Kidney epithelial cell (primary cell): ENCODE results near the gene PRIM2. TPM values are rescaled to one million over a fixed set of nuclear protein-coding genes. Genes with fewer than 3 reads are reported as not detected.
"Not testable (repeated sequence)": the region's sequence is repeated elsewhere in the genome, so short reads cannot be mapped to it uniquely, and the experiment has no call there.

Experiments
- DNase-seq: peaks from one replicate; pipeline ENCODE4 v3.0.0-alpha.2; 2010; ENCODE audit warnings: low read depth
- H3K27me3 ChIP-seq: 2 replicates; pipeline ENCODE4 v1.6.0; 2011; ENCODE audit warnings: low read length; ENCODE audit not compliant: control insufficient read depth, insufficient read depth
- H3K36me3 ChIP-seq: 2 replicates; pipeline ENCODE4 v1.5.1; 2011; ENCODE audit warnings: low read length; ENCODE audit not compliant: control insufficient read depth, insufficient read depth
- H3K4me3 ChIP-seq: 2 replicates; pipeline ENCODE4 v1.5.1; 2011; ENCODE audit warnings: low read depth, mild to moderate bottlenecking, control low read depth, low read length
- total RNA-seq: library from RNA; depleted of rRNA; stranded (reverse); fragments of >200 nt; gene quantifications from 2 replicates; pipeline ENCODE4 v1.2.3, GENCODE V29; 2015
- TF ChIP-seq, protein P1 (sequence below): IDR thresholded peaks from 2 replicates; pipeline ENCODE4 v1.5.1; 2011; ENCODE audit warnings: mild to moderate bottlenecking, moderate library complexity, low read length, control low read depth, inconsistent platforms; ENCODE audit not compliant: insufficient read depth, poor library complexity, severe bottlenecking

Gene PRIM2
- total RNA-seq, 1 donor from 2014 or later, result 17.9 TPM

DNA sequence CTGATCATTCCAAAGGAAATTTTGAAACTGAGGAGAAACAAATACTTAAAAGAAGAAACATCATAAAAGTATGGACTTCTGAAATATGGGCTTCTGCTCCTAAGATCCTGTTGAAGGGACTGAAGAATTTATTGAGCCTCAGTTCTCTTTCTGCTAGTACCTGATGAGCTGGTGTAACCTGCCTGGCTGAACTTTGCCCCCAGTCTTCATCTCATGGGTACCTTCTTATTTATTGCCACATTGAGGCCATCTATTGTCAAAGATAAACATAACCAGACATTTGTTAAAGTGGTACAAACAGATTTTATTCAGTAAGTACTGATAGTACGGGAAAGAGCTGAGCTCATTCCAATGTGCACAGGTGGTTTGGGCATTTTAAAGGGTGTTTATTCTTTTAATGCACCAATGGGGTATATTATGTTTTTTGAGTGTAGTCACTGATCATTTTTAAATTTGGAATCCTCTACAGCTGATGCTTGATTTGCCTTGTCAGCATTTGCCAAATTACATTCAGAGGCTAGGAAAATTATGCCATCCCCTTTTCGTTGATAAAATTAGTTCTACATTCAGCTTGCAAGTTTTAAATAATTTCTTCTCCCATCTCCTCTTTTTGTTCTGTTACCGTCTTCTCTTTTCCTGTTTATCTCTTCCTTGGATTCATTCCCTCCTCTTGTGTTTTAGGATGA is 118.2 kb downstream of the PRIM2 start:
- TF ChIP-seq, protein P1, sequence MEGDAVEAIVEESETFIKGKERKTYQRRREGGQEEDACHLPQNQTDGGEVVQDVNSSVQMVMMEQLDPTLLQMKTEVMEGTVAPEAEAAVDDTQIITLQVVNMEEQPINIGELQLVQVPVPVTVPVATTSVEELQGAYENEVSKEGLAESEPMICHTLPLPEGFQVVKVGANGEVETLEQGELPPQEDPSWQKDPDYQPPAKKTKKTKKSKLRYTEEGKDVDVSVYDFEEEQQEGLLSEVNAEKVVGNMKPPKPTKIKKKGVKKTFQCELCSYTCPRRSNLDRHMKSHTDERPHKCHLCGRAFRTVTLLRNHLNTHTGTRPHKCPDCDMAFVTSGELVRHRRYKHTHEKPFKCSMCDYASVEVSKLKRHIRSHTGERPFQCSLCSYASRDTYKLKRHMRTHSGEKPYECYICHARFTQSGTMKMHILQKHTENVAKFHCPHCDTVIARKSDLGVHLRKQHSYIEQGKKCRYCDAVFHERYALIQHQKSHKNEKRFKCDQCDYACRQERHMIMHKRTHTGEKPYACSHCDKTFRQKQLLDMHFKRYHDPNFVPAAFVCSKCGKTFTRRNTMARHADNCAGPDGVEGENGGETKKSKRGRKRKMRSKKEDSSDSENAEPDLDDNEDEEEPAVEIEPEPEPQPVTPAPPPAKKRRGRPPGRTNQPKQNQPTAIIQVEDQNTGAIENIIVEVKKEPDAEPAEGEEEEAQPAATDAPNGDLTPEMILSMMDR, result no peak
- Histone ChIP-seq H3K36me3 (no peaks in the 10 kb centered on the region), H3K27me3 (no peaks in the 10 kb centered on the region), H3K4me3 (no peak overlapping the region)
- no peak for DNase-seq

DNA sequence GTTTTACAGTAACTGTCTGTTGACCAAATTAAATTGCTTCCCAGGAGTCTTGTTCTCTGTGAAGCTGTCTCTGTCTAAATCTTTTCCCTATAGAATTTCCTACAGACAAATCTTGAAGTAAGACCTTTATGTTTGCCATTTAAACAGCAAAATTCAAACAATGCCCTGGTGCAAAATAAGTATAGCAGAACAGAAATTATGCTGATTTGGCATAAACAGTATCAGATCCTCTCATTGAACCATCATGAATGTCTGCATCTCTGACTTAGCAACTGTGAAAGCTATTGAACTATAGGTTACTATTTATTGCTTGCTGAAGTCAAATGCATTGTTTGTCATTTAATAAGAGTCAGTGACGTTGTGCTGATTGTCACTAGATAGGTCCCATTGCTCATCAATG is 123.3 kb downstream of the PRIM2 start:
- H3K27me3 ChIP-seq, DNase-seq, H3K4me3 ChIP-seq, H3K36me3 ChIP-seq: not testable (repeated sequence)

DNA sequence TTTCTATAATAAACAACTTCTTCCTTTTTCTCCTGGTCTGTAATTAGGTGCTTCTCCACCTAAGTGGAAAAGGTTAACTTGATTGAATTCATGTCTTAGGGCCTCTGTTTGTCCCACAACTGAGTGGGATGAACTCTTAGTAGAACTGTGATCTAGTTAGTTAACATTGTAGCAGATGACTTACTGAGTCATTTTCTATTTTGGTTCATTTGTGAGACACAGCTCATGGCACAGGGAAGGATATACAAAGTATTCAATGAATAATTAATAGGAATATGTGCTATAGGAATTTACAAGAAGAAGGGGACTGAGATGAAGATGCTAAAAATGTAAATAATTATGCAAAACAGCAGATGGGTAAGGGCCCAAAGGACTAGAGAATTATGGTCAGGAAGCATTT is 124.7 kb downstream of the PRIM2 start:
- not testable (repeated sequence) for H3K4me3 ChIP-seq, H3K36me3 ChIP-seq, DNase-seq, H3K27me3 ChIP-seq

DNA sequence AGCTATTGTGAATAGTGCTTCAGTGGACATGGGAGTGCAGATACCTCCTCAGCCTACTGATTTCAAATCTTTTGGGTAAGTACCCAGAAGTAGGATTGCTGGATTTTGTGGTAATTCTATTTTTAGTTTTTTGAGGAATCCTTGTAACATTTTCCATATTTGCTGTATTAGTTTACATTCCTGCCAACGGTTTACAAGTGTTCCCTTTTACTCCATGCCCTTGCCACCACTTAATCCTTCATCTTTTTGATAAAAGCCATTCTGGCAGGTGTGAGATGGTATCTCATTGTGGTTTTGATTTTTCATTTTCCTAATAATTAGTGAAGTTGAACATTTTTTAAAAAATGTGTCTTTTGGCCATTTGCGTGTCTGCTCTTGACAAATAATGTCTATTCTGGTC is 125.8 kb downstream of the PRIM2 start:
- H3K36me3 ChIP-seq, H3K27me3 ChIP-seq, DNase-seq, H3K4me3 ChIP-seq: not testable (repeated sequence)

DNA sequence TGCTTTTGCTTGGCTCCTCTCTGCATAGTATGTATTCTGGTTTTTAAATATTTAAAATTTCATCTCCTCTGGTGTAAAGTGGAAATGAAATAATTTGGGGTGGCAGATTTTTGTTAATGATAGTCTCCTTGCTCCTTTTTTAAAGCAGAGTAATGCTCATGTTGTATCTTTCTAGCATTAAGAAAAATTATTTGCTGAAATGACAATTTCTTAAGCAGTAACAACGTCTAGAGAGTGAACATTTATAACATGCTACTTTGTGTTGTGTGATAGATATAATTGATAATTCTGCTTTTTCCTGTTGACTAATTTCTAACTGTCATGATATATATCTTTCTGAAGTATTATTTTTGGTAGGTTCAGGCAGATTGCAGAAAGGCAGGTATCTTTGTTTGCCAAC is 127.4 kb downstream of the PRIM2 start:
- not testable (repeated sequence) for H3K4me3 ChIP-seq, H3K36me3 ChIP-seq, DNase-seq, H3K27me3 ChIP-seq

DNA sequence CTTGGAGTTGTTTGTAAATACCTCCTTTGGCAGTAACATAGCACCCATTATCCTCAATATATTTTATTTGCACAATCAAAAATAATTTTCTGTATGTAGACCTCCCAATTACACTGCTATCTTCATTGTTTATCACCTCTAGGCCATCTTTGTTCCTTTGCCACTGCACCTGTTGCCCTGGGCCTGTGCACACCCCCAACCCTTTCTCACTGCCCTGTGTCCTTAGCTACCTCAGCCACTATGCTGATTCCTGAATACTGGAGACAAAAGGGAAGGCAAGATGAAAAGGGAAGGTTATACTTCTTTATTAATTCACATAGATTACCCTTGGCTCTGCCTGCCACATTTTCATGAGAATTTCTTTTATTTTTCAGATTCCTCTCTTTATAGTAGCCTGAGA is 127.9 kb downstream of the PRIM2 start:
- not testable (repeated sequence) for DNase-seq, H3K4me3 ChIP-seq, H3K27me3 ChIP-seq, H3K36me3 ChIP-seq

DNA sequence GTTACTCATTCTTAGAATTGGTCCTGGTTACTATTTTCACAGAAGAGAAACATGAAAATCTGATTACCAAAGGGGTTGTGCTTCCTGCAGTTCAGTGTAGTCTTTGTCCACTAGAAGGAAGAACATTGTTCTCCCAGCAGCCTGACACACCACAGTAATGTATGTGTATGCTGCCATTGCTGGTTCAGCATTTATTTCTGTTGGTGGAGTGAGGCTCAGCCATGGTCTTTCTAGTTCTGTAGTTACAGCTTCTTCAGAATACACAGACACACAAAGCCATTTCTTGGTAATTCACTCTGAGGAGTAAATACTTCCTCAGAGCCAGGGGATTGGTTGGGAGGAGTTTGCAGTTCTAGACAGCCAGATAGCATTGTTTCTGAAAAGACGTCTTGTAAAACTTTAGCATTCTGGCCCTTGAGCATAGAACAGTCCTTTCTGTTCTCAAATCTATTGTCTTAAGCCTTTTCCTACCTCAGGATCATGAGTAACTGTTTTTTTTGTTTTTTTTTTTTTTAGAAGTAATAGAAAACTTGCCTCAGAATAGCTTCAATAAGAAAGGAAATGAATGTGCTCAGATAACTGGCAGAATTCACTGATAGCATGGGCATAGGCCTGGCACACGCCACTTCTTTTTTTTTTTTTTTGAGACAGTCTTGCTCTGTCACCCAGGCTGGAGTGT is 128.5 kb downstream of the PRIM2 start:
- not testable (repeated sequence) for H3K4me3 ChIP-seq, DNase-seq, H3K36me3 ChIP-seq, H3K27me3 ChIP-seq

DNA sequence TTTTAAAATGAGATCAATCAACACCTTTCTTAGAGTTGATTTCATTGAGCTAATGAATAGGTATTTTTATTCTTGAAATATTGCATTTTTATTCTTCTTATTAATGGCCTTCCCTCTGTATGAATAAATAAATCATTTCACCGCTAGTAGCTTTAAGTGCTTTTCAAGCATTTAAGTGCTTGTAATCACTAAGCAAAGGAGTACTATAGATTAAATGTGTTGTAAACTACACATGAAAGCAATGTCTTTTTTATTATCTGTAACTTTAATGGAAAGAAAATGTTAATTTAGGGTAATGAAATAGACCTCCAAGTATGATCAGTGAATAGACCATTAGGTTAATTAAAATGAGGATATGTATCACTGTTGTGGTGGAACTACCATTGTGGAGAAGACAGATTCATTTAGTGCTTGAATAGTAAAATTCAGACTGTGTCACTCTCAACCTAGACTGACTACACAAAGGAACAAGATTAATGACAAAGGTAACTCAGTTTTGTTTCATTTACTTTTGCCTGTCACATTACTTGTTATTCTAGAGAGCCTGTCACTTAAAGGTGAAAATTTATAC is 132.2 kb downstream of the PRIM2 start:
- H3K36me3 ChIP-seq, H3K4me3 ChIP-seq, H3K27me3 ChIP-seq, DNase-seq: not testable (repeated sequence)

DNA sequence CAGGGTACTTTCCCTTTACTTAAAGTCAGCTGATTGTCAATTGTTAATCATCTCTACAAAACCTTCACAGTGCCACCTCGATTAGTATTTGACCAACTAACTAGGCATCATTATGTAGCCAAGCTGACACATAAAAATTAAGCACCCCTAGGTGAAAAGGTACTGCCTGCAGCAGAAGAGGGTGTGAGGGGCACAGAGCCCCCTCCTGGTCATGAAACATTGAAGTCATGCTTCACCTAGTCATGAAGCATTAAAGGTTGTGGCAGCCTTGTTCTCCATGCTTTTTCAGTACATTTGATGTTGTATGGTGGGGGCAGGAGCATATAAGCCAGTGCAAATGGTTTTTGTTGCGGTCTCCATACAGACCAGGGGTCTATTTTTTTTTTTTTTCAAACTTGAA is 142.4 kb downstream of the PRIM2 start:
- not testable (repeated sequence) for H3K36me3 ChIP-seq, H3K27me3 ChIP-seq, DNase-seq, H3K4me3 ChIP-seq

DNA sequence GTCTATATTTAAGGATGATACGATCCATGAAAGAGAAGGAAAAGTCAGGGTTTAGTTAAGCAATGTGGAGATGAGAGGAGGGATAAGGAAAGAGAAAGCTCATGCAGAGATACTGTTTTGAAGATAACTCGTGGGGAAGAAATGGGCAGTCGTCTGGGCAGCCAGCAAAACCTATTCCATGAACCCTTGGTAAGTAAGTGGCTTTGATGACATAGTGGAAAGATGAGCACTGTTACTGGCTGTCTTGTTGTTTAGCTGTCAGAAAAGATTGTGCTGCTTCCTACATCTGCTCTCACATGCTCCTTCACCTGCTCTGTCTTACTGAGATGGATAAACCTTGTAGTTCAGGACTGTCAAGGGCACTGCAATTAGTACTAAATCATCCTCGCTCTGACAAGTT is 143.6 kb downstream of the PRIM2 start:
- DNase-seq, H3K4me3 ChIP-seq, H3K36me3 ChIP-seq, H3K27me3 ChIP-seq: not testable (repeated sequence)

DNA sequence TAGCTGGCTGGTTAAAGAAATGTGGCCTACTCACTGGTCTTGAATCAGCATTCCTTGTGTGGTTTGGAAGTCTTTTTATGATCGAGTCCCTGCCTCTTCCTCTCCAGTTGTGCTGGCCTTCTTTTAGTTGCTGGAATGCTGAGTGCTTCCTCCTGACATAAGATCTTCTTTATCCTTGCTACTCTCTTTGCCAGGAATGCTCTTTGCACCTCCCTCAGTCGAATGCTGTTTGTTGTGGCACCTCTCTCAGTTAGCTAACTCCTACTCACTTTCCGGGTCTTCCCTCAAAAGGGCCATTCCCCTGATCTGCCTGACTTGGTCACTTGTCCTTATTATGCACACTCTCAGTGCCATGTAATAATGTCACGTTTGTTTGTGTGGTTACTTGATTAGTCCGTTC is 146.4 kb downstream of the PRIM2 start:
- H3K4me3 ChIP-seq, H3K36me3 ChIP-seq, DNase-seq, H3K27me3 ChIP-seq: not testable (repeated sequence)

DNA sequence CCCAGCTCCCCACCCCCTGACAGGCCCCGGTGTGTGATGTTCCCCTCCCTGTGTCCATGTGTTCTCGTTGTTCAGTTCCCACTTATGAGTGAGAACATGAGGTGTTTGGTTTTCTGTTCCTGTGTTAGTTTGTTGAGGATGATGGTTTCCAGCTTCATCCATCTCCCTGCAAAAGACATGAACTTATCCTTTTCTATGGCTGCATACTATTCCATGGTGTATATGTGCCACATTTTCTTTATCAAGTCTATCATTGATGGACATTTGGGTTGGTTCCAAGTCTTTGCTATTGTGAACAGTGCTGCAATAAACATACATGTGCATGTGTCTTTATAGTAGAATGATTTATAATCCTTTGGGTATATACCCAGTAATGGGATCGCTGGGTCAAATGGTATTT is 148.5 kb downstream of the PRIM2 start:
- H3K27me3 ChIP-seq, H3K36me3 ChIP-seq, DNase-seq, H3K4me3 ChIP-seq: not testable (repeated sequence)
